Measurements from ENCODE around the gene SMARCE1.
"Not testable (repeated sequence)": the region's sequence is repeated elsewhere in the genome, so short reads cannot be mapped to it uniquely, and the experiment has no call there.

SMARCE1 gene

DNA sequence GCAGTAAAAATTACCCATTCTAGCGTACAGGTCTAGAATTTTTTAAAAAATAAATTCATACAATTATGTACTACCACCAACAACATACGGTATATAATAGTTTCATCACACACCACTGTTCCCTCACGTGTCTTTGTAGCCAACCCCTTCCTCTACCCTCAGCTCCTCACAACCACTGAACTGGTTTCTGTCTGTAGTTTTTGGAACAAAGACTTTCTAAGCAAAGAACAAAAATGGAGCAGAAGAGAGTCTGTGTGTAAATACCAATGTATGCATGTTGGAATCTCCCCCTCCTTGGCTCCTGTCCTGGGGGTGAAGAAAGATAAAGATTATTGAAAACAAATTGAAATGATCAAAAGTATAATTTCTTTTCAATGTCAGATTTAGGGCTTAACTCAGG lies 50.5 kb downstream of the SMARCE1 start:
- TF ChIP-seq, protein P1, sequence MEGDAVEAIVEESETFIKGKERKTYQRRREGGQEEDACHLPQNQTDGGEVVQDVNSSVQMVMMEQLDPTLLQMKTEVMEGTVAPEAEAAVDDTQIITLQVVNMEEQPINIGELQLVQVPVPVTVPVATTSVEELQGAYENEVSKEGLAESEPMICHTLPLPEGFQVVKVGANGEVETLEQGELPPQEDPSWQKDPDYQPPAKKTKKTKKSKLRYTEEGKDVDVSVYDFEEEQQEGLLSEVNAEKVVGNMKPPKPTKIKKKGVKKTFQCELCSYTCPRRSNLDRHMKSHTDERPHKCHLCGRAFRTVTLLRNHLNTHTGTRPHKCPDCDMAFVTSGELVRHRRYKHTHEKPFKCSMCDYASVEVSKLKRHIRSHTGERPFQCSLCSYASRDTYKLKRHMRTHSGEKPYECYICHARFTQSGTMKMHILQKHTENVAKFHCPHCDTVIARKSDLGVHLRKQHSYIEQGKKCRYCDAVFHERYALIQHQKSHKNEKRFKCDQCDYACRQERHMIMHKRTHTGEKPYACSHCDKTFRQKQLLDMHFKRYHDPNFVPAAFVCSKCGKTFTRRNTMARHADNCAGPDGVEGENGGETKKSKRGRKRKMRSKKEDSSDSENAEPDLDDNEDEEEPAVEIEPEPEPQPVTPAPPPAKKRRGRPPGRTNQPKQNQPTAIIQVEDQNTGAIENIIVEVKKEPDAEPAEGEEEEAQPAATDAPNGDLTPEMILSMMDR (IDR thresholded peaks at IDR 0.05; ENCODE audit: extremely low read depth, insufficient read depth, missing control alignments), result no peak
- DNase-seq (ENCODE audit: low spot score), result no peak
- in situ Hi-C loops (cut with MboI; ENCODE audit: low pct_unique_long_range_greater_than_20kb, low sequenced_read_pairs, unreplicated experiment), result no loop called here

DNA sequence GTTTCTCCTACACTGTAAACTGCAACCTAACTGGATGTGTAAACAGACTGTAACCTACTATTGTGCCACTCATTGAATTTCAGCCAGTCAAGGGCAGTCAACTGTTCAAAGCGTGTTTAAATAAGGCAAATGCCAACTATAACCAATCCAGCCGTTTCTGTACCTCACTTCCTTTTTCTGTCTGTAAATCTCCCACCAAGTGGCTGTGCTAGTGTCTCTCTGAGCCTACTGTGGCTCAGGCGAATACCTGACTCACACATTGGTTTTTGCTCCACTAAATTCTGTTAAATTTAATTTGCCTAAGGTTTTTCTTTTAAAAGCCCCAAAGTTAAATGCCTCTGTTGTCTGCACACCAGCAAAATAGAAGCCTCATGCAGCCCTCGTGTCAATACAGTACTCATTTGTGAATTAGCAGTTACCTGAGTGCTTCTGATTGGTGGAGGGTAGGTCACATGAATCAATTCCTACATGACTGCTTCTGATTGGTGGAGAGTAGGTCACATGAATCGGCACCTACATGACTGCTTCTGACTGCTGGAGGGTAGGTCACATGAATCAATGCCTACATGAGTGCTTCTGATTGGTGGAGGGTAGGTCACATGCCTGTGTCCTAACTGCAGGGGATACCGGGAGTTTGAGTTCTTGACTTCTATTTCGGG lies 51.2 kb downstream of the SMARCE1 start:
- TF ChIP-seq, protein P1 (IDR thresholded peaks at IDR 0.05; ENCODE audit: extremely low read depth, insufficient read depth, missing control alignments), result no peak
- in situ Hi-C loops (cut with MboI; ENCODE audit: low pct_unique_long_range_greater_than_20kb, low sequenced_read_pairs, unreplicated experiment), result no loop called here
- no peak for DNase-seq (ENCODE audit: low spot score)

DNA sequence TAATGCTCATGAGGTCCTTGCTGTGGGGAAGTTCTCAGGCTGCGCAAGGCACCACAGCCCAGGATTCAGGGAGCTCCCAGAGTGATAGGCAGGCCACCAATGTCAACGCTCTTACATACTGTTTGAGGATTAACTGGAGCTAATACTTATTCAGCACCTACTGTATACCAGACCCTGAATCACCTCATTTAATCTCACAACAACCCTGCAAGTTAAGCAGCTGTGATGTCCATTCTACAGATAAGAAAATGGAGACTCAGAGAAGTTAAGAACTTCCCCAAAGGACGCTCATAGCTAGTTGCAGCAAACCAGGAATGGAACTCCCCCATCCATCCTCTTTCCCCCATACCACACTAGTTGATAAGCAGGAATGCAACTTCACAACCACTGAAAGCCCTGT lies 56.9 kb downstream of the SMARCE1 start:
- TF ChIP-seq, protein P1 (IDR thresholded peaks at IDR 0.05; ENCODE audit: extremely low read depth, insufficient read depth, missing control alignments), result no peak

DNA sequence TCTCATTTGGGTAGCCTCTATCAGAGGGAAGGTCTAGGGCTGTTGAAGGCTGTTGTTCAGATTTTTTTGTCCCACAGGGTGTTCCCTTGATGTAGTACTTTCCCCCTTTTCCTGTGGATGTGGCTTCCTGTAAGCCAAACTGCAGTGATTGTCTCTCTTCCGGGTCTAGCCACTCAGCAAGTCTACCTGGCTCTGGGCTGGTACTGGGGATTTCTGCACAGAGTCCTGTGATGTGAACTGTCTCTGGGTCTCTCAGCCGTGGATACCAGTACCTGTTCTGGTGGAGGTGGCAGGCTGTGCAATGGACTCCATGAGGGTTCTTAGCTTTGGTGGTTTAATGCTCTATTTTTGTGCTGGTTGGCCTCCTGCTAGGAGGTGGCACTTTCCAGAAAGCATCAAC lies 59.1 kb downstream of the SMARCE1 start:
- TF ChIP-seq, protein P1 (IDR thresholded peaks at IDR 0.05; ENCODE audit: extremely low read depth, insufficient read depth, missing control alignments), result no peak
- in situ Hi-C loops (cut with MboI; ENCODE audit: low pct_unique_long_range_greater_than_20kb, low sequenced_read_pairs, unreplicated experiment), result no loop called here
- no peak for DNase-seq (ENCODE audit: low spot score)

More for the DNA sequence above, 56.9 kb downstream of the SMARCE1 start:
- no peak for DNase-seq (ENCODE audit: low spot score)
- in situ Hi-C loops (cut with MboI; ENCODE audit: low pct_unique_long_range_greater_than_20kb, low sequenced_read_pairs, unreplicated experiment), result no loop called here

DNA sequence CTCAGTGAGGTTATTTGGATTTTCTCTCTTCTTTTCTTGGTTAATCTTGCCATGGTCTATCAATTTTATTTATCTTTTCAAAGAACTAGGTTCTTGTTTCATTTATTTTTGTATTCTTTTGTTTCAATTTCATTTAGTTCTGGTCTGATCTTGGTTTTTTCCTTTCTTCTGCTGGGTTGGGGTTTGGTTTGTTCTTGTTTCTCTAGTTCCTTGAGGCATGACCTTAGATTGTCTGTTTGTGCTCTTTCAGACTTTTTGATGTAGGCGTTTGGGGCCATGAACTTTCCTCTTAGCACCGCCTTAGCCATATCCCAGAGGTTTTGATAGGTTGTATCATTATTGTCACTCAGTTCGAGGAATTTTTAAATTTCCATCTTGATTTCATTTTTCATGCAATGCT lies 61.4 kb downstream of the SMARCE1 start:
- DNase-seq (ENCODE audit: low spot score); in situ Hi-C loops (cut with MboI; ENCODE audit: low pct_unique_long_range_greater_than_20kb, low sequenced_read_pairs, unreplicated experiment): not testable (repeated sequence)

- DNase-seq (ENCODE audit: low spot score); in situ Hi-C loops (cut with MboI; ENCODE audit: low pct_unique_long_range_greater_than_20kb, low sequenced_read_pairs, unreplicated experiment): not testable (repeated sequence)
Observed at GRCh38 chr17:40584950-40585349, 62.7 kb downstream of the SMARCE1 start.

GRCh38 chr17:40582328-40582901 lies 65.2 kb downstream of the SMARCE1 start:
- TF ChIP-seq, protein P1 (IDR thresholded peaks at IDR 0.05; ENCODE audit: extremely low read depth, insufficient read depth, missing control alignments), result no peak
- DNase-seq (ENCODE audit: low spot score), result no peak
- in situ Hi-C loops (cut with MboI; ENCODE audit: low pct_unique_long_range_greater_than_20kb, low sequenced_read_pairs, unreplicated experiment), result no loop called here
